Heart left ventricle (tissue), 16 donors: Measurements from ENCODE around the gene LTF. TPM values are rescaled to one million over a fixed set of nuclear protein-coding genes. Genes with fewer than 3 reads are reported as not detected.

Experiments
- ATAC-seq, 4 donors: fragments of 200-7000 bp; cut with Tn5 transposase; one replicate each; pipeline ENCODE4 v1.9.1; 2020 to 2022; ENCODE audit warnings: moderate library complexity in 4 of 4, mild to moderate bottlenecking in 3 of 4, moderate number of reproducible peaks in 1 of 4
- DNase-seq, 5 donors: peaks; one replicate each; pipeline ENCODE4 v3.0.0-alpha.2; 2020
- H3K27ac ChIP-seq, 12 donors: fragments of 200-600 bp; sonication (generic) in 4 of 12; one replicate each; pipeline versions ENCODE4 v1.5.0 to v1.8.0; 2016 to 2022; ENCODE audit warnings: mild to moderate bottlenecking in 2 of 12
- H3K27me3 ChIP-seq, 9 donors: fragments of 200-600 bp; sonication (generic) in 2 of 9; one replicate each; pipeline versions ENCODE4 v1.5.1 to v1.8.0; 2016 to 2022; ENCODE audit warnings: mild to moderate bottlenecking in 3 of 9
- H3K36me3 ChIP-seq, 9 donors: fragments of 200-600 bp; sonication (generic) in 2 of 9; one replicate each; pipeline versions ENCODE4 v1.5.0 to v1.8.0; 2018 to 2022; ENCODE audit warnings: mild to moderate bottlenecking in 2 of 9
- H3K4me1 ChIP-seq, 12 donors: fragments of 200-600 bp; sonication (generic) in 4 of 12; one replicate each; pipeline versions ENCODE4 v1.5.0 to v1.8.0; 2016 to 2022; ENCODE audit warnings: mild to moderate bottlenecking in 3 of 12
- H3K4me3 ChIP-seq, 12 donors: fragments of 200-600 bp; sonication (generic) in 4 of 12; one replicate each; pipeline versions ENCODE4 v1.5.0 to v1.8.0; 2017 to 2022; ENCODE audit warnings: mild to moderate bottlenecking in 9 of 12, moderate library complexity in 4 of 12
- H3K9me3 ChIP-seq, 12 donors: fragments of 200-600 bp; sonication (generic) in 4 of 12; one replicate each; pipeline versions ENCODE4 v1.5.0 to v1.8.0; 2016 to 2022; ENCODE audit warnings: mild to moderate bottlenecking in 1 of 12
- CTCF ChIP-seq, 12 donors: fragments of 200-600 bp; sonication (generic) in 4 of 12; IDR thresholded peaks; one replicate each; pipeline versions ENCODE4 v1.5.0 to v1.8.0; 2018 to 2022; ENCODE audit warnings: antibody characterized with exemption in 12 of 12, mild to moderate bottlenecking in 5 of 12
- POLR2A ChIP-seq, 2 donors: fragments of 450-650 bp; IDR thresholded peaks; one replicate each; pipeline ENCODE4 v1.6.1; 2017; ENCODE audit warnings: antibody characterized with exemption in 2 of 2, mild to moderate bottlenecking in 2 of 2, moderate library complexity in 2 of 2
- WGBS, 4 donors: extraction: QIAGEN DNeasy Blood & Tissue Kit in 2 of 4; methylation state at CpG; one replicate each; pipeline versions ENCODE4 v1.1.5 to v1.1.7; 2013 to 2018; 5-methylcytosine and 5-hydroxymethylcytosine counted together
- intact Hi-C, 10 donors: fragments of 100-400 bp; cut with DNase I; formaldehyde crosslinking; loops; one replicate each; pipeline versions ENCODE4 v1.11.1 to v1.14.2; 2022
- polyA plus RNA-seq, 2 donors: library from polyadenylated mRNA; stranded (reverse); fragments of 200-250 nt; gene quantifications; one replicate each; pipeline ENCODE4 v1.2.3, GENCODE V29; 2013
- total RNA-seq, 9 donors: library from RNA; depleted of rRNA in 2 of 9; stranded (reverse); fragments of >200 nt in 2 of 9; fragmentation: NEBNext Ultra II Directional in 3 of 9; extraction: Animal tissue kit (Norgen Biotek cat#: 25700) in 3 of 9; gene quantifications; one replicate each; pipeline versions ENCODE4 v1.1.0 to v1.2.4, GENCODE V29; 2016 to 2023
- donor health status: ischemic (EF 13 %, LVEDD 7.1; RV severe dilation, severe dysfunction).
- donor health status: healthy with polysubstance abuse.
- donor health status: DM: no; HTN: yes; CAD: no.
- donor health status: DM: no; HTN: no; CAD: no.
- donor health status: ischemic (EF 25% LVEDD 6.9; RV normal size, moderate dysfunction).
- donor health status: ischemic (EF 25% LVEDD 5.7; RV mildly dilated, moderate dysfunction).
- donor health status: healthy.
- donor health status: DM: yes; HTN: yes; CAD: no.
- donor health status: ischemic (EF 35%, LVEDD 5.7; RV mildly dilated, moderate dysfunction).
- donor health status: nonischemic (EF 11% LVEDD 7.7; RV severe dilation, severe dysfunction).
- donor health status: DM: yes; HTN: yes; CAD: no.
- donor health status: PGD.
- donor health status: ischemic (EF 29% LVEDD 5.4; RV normal size, mild dysfunction).
- donor health status: nonischemic (EF 23%, LVEDD 6.1; RV moderate dilation, normal function).

The LTF gene
- total and polyA plus RNA-seq, 11 donors = 1.6 to 10.6 (median 3.0) TPM

- H3K27me3 ChIP-seq = no peaks in the 10 kb centered on the region
- no peaks in the 10 kb centered on the region for H3K36me3 ChIP-seq
- no peak overlapping the region for H3K27ac ChIP-seq
- DNase-seq = no peak
- no peak for ATAC-seq
- peaks cover 0 to 12% (median 2%) of the 10 kb centered on the region in 12 donors for H3K9me3 ChIP-seq
- TF ChIP-seq POLR2A (IDR thresholded peaks at IDR 0.05) = no peak
- no peak for TF ChIP-seq CTCF (IDR thresholded peaks at IDR 0.05)
- intact Hi-C loops = no loop called here
- 92 to 96% (median 93%) methylated on average over 5 of the region's 5 CpGs for WGBS, 4 donors
- peaks cover 0 to 4% (median 0%) of the 10 kb centered on the region in 12 donors for H3K4me1 ChIP-seq
- H3K4me3 ChIP-seq = no peak overlapping the region
Observed at GRCh38 chr3:46479021-46479420, 14.3 kb upstream of the LTF start.

GRCh38 chr3:46478341-46478740 lies 13.6 kb upstream of the LTF start:
- WGBS, 4 donors = 84 to 89% (median 85%) methylated on average over 5 of the region's 5 CpGs
- peak in 1 of 4 donors; percentile 53 for ATAC-seq
- Histone ChIP-seq H3K27me3 (no peaks in the 10 kb centered on the region), H3K36me3 (no peaks in the 10 kb centered on the region), H3K4me3 (no peak overlapping the region), H3K4me1 (no peaks in the 10 kb centered on the region), H3K27ac (no peak overlapping the region), H3K9me3 (peaks cover 0 to 14% (median 2%) of the 10 kb centered on the region in 12 donors)
- TF ChIP-seq POLR2A (IDR thresholded peaks at IDR 0.05) (no peak), CTCF (IDR thresholded peaks at IDR 0.05) (no peak)
- no peak for DNase-seq
- intact Hi-C loops = no loop called here

- 79 to 86% (median 83%) methylated on average over 6 of the region's 6 CpGs for WGBS, 4 donors
- Histone ChIP-seq H3K9me3 (peaks cover 0 to 14% (median 2%) of the 10 kb centered on the region in 12 donors), H3K36me3 (no peaks in the 10 kb centered on the region), H3K4me1 (no peaks in the 10 kb centered on the region), H3K4me3 (no peak overlapping the region), H3K27ac (no peak overlapping the region), H3K27me3 (no peaks in the 10 kb centered on the region)
- intact Hi-C loops = no loop called here
- ATAC-seq = no peak
- no peak for DNase-seq
- no peak for TF ChIP-seq POLR2A (IDR thresholded peaks at IDR 0.05)
- TF ChIP-seq CTCF (IDR thresholded peaks at IDR 0.05) = no peak
Observed at GRCh38 chr3:46477756-46478155, 13.1 kb upstream of the LTF start.

- H3K9me3 ChIP-seq = peaks cover 0 to 14% (median 2%) of the 10 kb centered on the region in 12 donors
- intact Hi-C loops = no loop called here
- ATAC-seq (no peak), DNase-seq (peak in 1 of 5 donors; percentile 3)
- H3K36me3 ChIP-seq = no peaks in the 10 kb centered on the region
- H3K4me1 ChIP-seq = no peaks in the 10 kb centered on the region
- H3K4me3 ChIP-seq = no peak overlapping the region
- WGBS, 4 donors = 85 to 88% (median 86%) methylated on average over 4 of the region's 4 CpGs
- H3K27ac ChIP-seq = no peak overlapping the region
- TF ChIP-seq CTCF (IDR thresholded peaks at IDR 0.05) = no peak
- no peak for TF ChIP-seq POLR2A (IDR thresholded peaks at IDR 0.05)
- no peaks in the 10 kb centered on the region for H3K27me3 ChIP-seq
Observed at GRCh38 chr3:46477145-46477544, 12.4 kb upstream of the LTF start.
